ENCODE results near the gene HOMER3.
A peak's percentile ranks its signal among the peaks of the same experiment; 100 is the strongest.

HOMER3 gene

GRCh38 chr19:18939922-18940768 is 872 bp downstream of the HOMER3 start:
- no peak for TF ChIP-seq CTCF (IDR thresholded peaks at IDR 0.05; ENCODE audit: low read depth, low read length, missing control alignments)
- peak overlapping the region; percentile 43 for H3K4me3 ChIP-seq (ENCODE audit: low read depth, low read length)
- no peak for DNase-seq (ENCODE audit: low read depth)

GRCh38 chr19:18939163-18939562 is 1.9 kb downstream of the HOMER3 start:
- H3K4me3 ChIP-seq (ENCODE audit: low read depth, low read length) = no peak overlapping the region
- TF ChIP-seq CTCF (IDR thresholded peaks at IDR 0.05; ENCODE audit: low read depth, low read length, missing control alignments) = no peak
- DNase-seq (ENCODE audit: low read depth) = no peak

- no peak overlapping the region for H3K4me3 ChIP-seq (ENCODE audit: low read depth, low read length)
- DNase-seq (ENCODE audit: low read depth) = no peak
- TF ChIP-seq CTCF (IDR thresholded peaks at IDR 0.05; ENCODE audit: low read depth, low read length, missing control alignments) = no peak
Observed at GRCh38 chr19:18933297-18933696, 7.7 kb downstream of the HOMER3 start.

- no peak for TF ChIP-seq CTCF (IDR thresholded peaks at IDR 0.05; ENCODE audit: low read depth, low read length, missing control alignments)
- no peak for DNase-seq (ENCODE audit: low read depth)
- H3K4me3 ChIP-seq (ENCODE audit: low read depth, low read length) = peak overlapping the region; percentile 31
Observed at GRCh38 chr19:18932216-18932841, 8.7 kb downstream of the HOMER3 start.

GRCh38 chr19:18931316-18932162 is 9.5 kb downstream of the HOMER3 start:
- no peak for TF ChIP-seq CTCF (IDR thresholded peaks at IDR 0.05; ENCODE audit: low read depth, low read length, missing control alignments)
- H3K4me3 ChIP-seq (ENCODE audit: low read depth, low read length) = no peak overlapping the region
- DNase-seq (ENCODE audit: low read depth) = no peak

- H3K4me3 ChIP-seq (ENCODE audit: low read depth, low read length) = no peak overlapping the region
- no peak for TF ChIP-seq CTCF (IDR thresholded peaks at IDR 0.05; ENCODE audit: low read depth, low read length, missing control alignments)
- no peak for DNase-seq (ENCODE audit: low read depth)
Observed at GRCh38 chr19:18929311-18929710, 11.7 kb downstream of the HOMER3 start.

Data from GM12864 (cell line).